IPS-NIHi7 (cell line): ENCODE measurements around the gene ENO2.
A peak's percentile ranks its signal among the peaks of the same experiment; 100 is the strongest.
"Not testable (repeated sequence)": the region's sequence is repeated elsewhere in the genome, so short reads cannot be mapped to it uniquely, and the experiment has no call there.

Source experiments
- DNase-seq: peaks from one replicate; pipeline ENCODE4 v3.0.0; 2012; ENCODE audit warnings: mixed read lengths; ENCODE audit errors: extremely low spot score

ENO2 gene

DNA sequence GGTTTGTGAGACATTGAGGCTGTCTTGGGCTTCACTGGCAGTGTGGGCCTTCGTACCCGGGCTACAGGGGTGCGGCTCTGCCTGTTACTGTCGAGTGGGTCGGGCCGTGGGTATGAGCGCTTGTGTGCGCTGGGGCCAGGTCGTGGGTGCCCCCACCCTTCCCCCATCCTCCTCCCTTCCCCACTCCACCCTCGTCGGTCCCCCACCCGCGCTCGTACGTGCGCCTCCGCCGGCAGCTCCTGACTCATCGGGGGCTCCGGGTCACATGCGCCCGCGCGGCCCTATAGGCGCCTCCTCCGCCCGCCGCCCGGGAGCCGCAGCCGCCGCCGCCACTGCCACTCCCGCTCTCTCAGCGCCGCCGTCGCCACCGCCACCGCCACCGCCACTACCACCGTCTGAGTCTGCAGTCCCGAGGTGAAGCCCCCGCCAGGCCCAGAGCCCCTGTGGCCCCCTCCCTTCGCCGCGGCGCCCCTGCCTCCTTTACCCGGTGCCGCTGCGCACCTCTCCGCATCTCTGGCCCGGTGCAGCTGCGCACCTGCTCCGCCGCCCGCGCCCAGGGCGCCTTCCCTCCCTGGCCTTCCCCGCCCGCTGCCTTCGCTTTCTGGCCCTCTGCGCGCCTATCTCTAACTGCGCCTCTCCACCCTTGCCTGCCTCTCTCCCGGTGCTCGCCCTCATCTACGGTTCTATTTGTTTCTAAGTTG is at the start of gene ENO2:
Gene ENO2, plus strand, starts transcription at position 335 of the 701 bp plus-strand sequence. CDS start 1,253 bp downstream, outside the sequence.
- DNase-seq = peak; percentile 63

DNA sequence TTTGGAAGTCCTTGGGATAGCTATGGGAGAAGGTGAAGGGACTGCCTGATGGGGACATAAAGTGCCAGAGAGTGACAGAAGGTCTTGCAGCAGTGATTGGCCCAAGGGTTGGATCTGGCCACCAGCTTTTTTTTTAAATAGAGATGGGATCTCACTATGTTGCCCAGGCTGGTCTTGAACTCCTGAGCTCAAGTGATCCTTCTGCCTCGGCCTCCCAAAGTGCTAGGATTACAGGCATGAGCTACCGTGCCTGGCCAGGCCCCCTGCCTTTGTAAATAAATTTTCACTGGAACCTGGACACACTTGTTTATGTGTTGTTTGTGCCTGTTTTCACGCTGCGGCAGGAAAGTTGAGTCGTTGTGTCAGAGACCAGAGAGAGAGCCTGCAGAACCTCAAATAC is 49.1 kb upstream of the ENO2 start:
- DNase-seq = not testable (repeated sequence)

DNA sequence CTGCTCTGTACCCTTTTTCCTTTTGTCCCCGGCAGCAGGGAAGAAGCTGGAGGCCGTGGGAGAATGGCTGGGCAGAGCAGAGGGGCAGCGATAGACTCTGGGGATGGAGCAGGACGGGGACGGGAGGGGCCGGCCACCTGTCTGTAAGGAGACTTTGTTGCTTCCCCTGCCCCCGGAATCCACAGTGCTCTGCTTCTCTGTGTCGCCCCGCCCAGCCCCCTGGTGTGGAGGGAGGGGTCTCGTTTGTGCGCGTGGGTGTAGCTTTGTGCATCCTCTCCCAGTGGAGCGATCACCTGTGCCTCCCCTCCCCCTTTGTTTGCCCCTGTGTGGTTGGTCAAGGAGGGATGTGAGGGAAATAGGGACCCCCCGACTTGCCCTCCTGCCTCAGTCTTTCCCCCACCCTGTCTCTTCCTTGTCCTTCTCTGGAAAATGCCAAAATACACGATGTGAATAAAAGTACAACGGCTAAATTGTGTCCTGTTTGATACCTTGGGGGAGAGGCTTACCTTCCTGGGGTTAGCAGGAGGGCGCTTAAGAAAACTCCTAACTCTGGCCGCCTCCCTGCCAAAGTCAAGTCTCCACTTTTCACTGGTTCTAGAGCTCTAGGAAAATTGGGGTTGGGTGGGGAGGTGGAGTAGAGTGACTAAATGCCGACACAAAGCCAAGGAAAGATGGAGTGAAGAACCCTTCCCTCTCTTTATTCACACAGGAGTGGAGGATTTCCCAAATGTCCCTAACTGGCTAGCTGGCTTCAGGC is 48.0 kb upstream of the ENO2 start:
- DNase-seq = peak; percentile 64

DNA sequence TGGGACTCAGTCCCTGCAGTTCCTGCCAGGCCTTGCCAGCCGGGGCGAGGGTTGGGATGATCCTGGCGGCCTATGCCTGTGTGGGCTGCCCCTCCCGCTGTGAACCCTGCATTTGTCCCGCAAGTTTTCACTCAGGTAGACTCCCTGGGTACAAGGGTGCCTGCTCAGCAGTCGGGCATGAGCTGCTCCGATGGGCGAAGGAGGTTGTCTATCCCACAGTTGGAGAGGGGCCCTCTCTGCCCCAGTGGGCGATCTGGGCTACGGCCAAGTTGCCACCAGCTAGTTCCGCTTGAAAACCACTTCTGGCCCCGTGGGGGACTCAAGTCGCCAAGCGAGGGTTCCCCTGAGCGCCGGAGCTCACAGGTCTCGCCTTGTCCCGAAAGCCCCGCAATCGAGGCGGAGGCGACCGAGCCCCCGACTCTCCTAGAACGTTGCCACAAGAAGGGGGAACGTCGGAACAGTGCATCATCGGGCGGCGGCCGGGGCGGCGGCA is 47.4 kb upstream of the ENO2 start:
- DNase-seq = no peak

DNA sequence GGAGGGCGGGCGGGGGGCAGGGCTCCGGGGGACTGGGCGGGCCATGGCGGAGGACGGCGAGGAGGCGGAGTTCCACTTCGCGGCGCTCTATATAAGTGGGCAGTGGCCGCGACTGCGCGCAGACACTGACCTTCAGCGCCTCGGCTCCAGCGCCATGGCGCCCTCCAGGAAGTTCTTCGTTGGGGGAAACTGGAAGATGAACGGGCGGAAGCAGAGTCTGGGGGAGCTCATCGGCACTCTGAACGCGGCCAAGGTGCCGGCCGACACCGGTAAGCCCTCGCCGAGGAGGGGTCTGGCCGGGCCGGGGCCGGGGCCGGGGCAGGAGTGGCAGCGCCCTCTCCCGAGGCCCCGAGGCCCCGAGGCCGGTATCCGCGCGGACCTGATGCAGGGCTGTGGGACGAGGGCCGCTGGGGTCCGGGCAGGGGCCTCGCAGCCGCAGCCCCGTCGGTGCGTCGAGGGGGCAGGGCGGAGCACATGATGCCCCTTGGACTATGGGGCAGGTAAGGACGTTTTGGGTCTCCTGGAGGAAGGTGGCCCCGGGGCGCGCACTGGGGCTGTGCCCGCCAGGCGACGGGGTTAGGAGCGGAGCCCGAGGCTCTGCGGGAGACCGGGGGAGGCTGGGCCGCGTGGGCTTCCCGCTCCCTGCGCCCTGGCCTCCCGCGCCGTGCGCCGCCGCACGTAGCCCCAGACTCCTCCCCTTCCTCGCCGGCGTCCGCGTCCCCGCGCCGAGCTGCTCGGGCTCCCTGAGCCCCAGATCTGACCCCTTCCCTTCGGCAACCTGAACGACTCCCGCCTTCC is 46.8 kb upstream of the ENO2 start, which contains the start of gene TPI1:
Gene TPI1, plus strand, starts transcription at position 119 of the 798 bp plus-strand sequence. Its CDS starts 36 bp downstream, at position 155.
- peak; percentile 89 for DNase-seq

DNA sequence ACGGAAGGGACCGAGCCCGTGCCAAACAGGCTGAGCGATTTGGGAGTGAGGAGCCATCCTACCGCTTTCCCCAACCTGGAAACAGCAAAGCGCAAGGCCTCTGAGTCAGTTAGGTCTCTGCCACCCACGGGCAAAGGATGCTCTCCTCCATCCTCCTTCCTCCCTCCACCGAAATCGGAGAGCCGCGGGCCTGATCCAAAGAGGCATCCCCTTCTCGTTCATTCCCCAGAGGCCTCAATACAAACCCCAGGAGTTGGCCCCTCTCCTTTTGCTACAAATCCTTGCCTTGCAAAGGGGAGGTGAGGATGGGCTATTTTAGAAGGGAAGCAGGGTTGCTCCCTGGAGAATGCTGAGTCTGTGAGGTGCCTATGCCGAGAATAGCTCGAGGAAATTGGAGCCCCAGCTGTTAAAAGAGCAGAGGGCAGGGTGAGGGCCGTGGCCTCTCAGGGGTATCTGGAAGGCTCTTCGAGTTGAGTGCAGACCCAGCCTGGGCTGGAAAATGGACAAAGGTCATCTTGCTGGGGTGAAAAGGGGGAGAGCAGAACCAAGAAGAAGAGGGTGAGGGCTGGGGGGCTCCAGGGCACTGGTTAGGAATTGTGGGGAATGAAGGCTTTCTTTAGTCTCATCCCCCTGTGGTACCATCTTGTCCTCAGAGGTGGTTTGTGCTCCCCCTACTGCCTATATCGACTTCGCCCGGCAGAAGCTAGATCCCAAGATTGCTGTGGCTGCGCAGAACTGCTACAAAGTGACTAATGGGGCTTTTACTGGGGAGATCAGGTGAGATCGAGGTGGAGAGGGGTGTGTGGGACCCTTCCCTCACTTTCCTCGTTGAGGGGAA is 46.0 kb upstream of the ENO2 start:
- no peak for DNase-seq

DNA sequence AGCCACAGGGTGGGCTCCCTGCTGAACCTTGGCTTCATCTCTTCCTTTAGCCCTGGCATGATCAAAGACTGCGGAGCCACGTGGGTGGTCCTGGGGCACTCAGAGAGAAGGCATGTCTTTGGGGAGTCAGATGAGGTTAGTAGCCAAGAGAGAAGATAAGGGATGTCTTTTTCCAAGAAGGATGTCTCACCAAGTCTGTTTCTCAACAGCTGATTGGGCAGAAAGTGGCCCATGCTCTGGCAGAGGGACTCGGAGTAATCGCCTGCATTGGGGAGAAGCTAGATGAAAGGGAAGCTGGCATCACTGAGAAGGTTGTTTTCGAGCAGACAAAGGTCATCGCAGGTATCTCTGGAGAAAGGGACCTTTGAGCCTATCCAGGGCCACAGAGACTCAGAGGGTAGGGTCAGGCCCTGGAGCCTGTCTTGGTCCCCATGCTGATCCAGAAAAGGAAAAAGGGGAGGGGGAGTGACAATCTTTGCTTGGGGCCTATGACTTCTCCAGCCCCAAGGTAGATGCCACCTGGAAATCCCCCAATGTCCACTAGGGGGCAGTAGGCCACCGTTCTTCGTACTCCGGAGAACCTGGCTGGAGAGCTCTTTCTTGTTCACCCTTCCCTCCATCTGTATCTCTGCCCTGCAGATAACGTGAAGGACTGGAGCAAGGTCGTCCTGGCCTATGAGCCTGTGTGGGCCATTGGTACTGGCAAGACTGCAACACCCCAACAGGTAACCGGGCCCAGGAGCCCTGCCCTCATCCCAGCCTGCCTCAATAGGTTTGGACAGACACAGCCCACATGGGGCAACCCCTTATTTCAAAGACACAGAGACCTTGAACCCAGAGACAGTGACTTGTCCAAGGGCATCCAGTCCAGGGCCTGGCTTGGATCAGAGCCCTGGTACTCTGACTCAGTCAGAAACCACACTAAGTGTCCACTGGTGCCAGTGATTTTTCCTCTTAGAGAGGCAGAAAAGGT is 45.0 kb upstream of the ENO2 start:
- peak; percentile 69 for DNase-seq

DNA sequence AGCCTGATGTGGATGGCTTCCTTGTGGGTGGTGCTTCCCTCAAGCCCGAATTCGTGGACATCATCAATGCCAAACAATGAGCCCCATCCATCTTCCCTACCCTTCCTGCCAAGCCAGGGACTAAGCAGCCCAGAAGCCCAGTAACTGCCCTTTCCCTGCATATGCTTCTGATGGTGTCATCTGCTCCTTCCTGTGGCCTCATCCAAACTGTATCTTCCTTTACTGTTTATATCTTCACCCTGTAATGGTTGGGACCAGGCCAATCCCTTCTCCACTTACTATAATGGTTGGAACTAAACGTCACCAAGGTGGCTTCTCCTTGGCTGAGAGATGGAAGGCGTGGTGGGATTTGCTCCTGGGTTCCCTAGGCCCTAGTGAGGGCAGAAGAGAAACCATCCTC is 44.1 kb upstream of the ENO2 start:
- DNase-seq = not testable (repeated sequence)

DNA sequence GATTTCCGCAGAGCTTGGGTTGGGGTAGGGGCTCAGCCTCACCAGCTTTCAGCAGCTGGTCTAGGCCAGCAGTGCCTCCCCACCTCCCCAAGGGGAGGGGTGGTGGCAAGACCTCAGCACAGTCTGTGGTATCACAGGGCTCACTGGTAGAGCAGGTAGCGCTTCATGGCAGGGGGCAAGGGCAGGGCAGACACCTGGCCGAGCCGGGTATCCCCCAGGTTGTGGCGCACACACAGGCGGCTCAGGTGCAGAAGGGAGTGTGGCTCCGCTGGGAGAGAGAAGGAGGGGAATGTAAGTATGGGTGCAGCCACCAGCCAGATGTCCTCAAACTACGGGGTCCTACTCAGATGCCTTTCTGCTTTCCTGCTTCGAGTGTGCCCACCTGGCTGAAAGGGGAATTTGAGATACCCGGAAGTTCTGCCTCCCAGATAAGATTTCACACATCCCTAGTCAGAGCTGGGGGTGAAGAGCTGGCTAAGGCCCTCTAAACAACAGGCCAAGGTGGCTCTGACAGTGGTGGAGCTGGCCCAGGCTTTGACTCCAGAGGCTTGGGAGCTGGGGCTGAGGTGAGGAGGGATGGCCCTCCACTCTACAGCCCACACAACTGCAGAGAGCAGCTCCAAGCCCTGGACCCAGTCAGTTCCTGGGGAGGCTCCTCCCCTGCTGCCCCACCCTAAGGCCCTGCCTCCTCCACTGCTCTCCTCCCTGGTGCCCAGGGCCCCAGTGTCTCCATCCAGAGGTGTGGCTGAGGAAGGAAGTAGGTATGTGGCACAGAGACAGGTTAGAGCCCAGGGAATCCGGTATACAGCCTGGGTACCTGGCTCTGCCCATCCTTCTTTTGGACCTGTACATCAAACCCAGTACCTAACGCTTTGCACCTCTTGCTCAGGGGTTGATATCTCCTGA is 43.1 kb upstream of the ENO2 start:
- DNase-seq = no peak

DNA sequence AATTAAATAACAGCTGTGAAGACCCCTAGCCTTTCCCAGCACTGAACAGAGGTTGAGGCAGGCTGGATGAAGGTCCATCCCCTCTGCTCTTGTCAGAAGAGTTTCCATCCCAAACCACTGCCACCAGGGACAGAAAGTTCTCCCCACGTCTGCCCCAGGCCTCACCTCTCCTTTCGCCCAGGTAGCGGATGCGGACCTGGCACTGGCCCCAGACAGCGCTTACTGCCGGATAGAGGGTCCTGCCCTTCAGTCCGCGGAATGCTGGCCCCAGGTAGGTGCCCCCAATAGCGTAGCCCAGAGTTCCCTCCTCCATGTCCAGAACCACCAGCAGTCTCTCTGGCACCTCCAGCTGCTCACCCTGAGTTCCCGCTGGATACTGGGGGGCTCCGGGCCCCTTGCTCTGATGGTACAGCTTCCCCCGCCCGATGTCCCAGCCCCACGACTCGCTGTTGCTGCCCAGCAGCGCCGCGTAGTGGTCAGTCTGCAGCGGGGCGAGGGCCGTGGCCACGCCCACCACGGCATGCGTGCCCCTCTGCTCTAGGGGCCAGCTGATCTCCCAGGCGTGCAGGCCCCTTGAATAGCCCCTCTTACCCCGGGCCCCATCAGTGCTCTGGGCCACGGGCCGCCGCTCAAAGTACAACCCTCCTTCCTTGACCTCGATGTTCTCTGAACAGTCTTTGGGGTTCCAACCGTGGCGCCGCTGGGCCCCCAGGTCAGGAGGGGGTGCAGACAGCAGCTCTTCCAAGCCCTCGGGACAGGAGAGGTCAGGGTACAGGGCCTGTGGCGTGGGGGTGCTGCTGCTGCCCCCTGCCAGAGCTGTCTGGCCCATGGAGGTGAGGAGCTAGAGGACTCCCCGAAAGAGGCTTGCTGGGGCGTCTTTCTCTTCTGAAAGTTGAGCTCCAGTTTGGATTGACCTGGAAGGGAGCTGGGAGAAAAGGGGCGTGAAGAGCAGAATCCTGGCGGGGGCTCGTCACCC is 42.0 kb upstream of the ENO2 start:
- DNase-seq = peak; percentile 78

DNA sequence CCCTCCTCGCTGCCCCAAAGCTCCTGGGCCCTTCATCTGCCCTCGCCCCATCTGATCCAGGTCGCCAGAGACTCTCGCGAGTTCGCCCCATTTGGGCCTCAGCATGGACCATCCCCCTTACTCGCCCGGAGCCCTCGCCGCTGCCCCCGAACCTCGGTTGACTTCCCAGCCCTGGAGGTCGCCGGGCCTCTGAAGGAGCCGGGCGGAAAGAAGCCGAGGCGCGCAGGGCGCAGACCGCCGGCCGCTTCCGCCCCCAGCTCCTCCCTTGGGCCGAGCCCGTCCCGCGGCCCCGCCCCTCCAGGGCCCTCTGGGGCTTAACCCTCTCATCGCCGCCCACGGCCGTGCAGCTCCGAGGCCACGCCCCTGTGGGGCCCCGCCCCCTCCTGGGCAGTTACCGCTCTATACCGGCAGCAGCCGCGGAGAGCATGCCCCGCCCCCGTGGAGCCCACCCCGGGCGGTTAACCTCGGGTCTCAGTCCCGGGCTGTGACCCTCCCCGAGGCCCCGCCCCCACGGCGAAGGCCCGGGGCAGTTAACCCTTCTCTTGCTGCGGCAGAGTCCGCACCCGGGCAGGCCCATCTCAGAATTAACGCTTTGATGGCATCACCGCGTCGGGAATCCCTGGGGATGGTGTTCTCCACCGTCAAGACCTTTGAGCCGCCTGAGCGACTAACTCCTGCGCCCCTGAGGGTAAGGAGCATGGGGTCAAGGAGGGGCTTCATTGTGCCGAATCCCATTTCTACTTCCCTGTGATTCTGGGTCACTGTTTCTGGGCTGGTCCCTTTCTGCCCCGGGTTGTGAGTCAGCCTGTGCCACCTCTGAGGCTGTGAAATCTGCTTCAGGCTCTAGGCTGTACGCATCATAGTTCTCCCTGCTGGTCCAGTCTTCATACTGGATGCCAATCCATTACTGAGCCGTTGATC is 41.0 kb upstream of the ENO2 start, which contains the start of gene SPSB2:
Gene SPSB2, minus strand, starts transcription at position 210 of the 921 bp plus-strand sequence. CDS start 402 bp downstream, outside the sequence.
- DNase-seq = peak; percentile 98

DNA sequence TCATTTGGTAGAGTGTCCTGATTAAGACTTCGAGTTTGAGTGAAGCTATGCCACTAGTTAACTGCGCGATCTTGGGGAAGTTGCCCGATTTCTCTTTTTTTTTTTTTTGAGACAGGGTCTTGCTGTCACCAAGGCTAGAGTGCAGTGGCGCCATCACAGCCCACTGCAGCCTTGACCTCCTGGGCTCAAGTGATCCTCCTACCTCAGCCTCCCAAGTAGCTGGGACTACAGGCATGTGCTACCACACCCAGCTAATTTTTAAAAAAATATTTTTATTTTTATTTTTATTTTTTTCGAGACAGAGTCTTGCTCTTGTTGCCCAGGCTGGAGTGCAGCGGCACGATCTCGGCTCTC is 40.4 kb upstream of the ENO2 start:
- DNase-seq = not testable (repeated sequence)

DNA sequence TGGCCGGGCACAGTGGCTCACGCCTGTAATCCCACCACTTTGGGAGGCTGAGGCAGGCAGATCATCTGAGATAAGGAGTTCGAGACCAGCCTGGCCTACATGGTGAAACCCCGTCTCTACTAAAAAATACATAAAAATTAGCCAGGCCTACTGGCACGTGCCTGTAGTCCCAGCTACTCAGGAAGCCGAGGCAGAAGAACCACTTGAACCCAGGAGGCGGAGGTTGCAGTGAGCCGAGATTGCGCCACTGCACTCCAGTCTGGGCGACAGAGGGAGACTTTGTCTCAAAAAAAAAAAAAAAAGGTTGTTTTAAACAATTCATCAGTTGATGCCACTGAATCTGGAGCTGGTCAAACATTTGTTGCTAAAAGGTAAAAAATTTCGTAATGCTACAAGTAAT is 34.6 kb upstream of the ENO2 start:
- not testable (repeated sequence) for DNase-seq

DNA sequence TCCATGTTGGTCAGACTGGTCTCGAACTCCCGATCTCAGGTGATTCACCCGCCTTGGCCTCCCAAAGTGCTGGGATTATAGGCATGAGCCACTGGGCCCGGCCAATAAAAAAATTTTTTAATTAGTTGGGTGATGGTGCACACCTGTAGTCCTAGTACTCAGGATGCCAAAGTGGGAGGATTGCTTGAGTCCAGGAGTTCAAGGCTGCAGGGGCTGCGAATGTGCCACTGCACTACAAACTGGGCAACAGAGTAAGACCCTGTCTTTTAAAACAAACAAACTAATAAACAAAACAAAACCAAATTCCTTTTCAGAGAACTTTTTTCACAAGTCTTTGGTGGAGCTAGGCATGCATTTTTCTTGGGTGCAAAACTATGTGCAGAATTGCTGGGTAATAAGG is 31.1 kb upstream of the ENO2 start:
- DNase-seq = no peak

DNA sequence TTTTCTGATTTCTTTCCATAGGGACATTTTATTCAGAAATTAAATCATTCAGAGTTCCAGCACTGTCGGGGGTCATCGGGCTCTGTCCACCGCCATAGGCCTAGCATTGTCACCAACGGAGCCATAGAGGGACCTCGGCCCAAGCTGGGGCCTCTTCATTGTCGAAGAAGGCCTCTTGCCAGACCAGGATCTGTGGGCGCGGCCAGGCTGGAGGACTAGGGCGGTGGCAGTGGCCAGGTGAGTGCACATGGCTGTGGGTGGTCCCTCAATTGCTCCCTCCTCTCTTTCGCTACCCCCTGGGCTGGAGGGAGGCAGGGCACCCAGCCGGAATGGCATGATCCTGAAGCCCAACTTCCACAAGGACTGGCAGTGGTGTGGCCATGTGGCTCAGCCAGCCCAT is 30.7 kb upstream of the ENO2 start:
- DNase-seq = no peak

DNA sequence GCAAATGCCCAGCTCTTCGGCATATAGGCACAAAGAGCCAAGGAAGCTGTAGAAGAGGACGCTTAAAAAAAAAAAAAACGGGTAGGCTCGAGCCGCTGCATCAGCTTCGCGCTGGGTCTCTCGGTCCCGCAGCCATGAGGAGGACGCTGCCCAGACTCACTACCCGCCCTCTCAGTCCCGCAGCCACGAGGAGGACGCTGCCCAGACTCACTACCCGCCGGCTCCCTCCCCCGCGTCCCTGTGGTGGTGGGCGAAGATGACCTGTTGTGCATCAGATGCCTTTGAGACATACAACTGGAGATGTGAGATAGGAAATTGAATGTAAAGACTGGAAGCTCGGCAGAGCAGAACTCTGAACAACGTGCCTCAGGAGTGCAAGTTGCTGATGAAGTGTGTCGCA is 29.8 kb upstream of the ENO2 start:
- DNase-seq = no peak
